ENCODE results near the gene COL24A1. TPM values are rescaled to one million over a fixed set of nuclear protein-coding genes. Genes with fewer than 3 reads are reported as not detected.
A peak's percentile ranks its signal among the peaks of the same experiment; 100 is the strongest.

COL24A1 gene
- 0.15 and 0.35 TPM in 2 replicates for total RNA-seq (2021)
- long read RNA-seq, partial matches to known transcripts = 0 of 1 reads
- long read RNA-seq, other reads (novel, unspliced or antisense) = 1 of 1 reads

- Histone ChIP-seq H3K4me2 (ENCODE audit: insufficient read depth, insufficient read length, low read length) (peak within 1 kb of the TSS; percentile 99), H2AK5ac (ENCODE audit: insufficient read length, low read length) (no peak within 1 kb of the TSS), H3K23me2 (ENCODE audit: insufficient read length, low read depth, low read length, poor library complexity, severe bottlenecking) (peaks cover 16% of the 10 kb centered on the region), H2BK5ac (ENCODE audit: insufficient read length, low read length) (no peak within 1 kb of the TSS), H2BK12ac (ENCODE audit: insufficient read length, low read depth, low read length) (no peak within 1 kb of the TSS), H3K27me3 (ENCODE audit: insufficient read depth, low read length) (peaks cover 24% of the 10 kb centered on the region), H2AFZ (ENCODE audit: low read length) (peak within 1 kb of the TSS; percentile 70), H3K23ac (ENCODE audit: insufficient read length, low read depth, low read length) (no peak within 1 kb of the TSS), H4K8ac (replicated peaks; ENCODE audit: insufficient read length, low read depth, low read length) (no peak within 1 kb of the TSS), H3K4me1 (ENCODE audit: insufficient read depth, low read length) (peaks cover 2% of the 10 kb centered on the region; the same call in 1 of the 2 replicates), H3K9me3 (ENCODE audit: control insufficient read depth, low read depth, low read length) (no peaks in the 10 kb centered on the region), H4K20me1 (ENCODE audit: control insufficient read depth, insufficient read depth, insufficient read length) (no peaks in the 10 kb centered on the region), H3K4ac (ENCODE audit: low read depth, low read length) (no peak within 1 kb of the TSS), H3T11ph (ENCODE audit: low read length) (no peak within 1 kb of the TSS), H3K79me2 (ENCODE audit: insufficient read depth, low read length) (no peaks in the 10 kb centered on the region), H3K18ac (ENCODE audit: insufficient read length, low read depth, low read length) (no peak within 1 kb of the TSS), H2BK20ac (ENCODE audit: low read depth, low read length, poor library complexity, severe bottlenecking) (no peak within 1 kb of the TSS), H4K91ac (ENCODE audit: insufficient read length, low read depth, low read length) (no peak within 1 kb of the TSS), H3K9ac (ENCODE audit: extremely low read depth, insufficient read length, low read length) (no peak within 1 kb of the TSS), H2BK120ac (ENCODE audit: low read depth, low read length, poor library complexity, severe bottlenecking) (no peak within 1 kb of the TSS), H3K56ac (ENCODE audit: insufficient read length, low read depth, low read length) (no peak within 1 kb of the TSS), H3K14ac (ENCODE audit: insufficient read depth, low read length) (no peak within 1 kb of the TSS), H2BK15ac (ENCODE audit: low read depth, low read length) (no peak within 1 kb of the TSS), H3K79me1 (ENCODE audit: insufficient read depth, low read depth, low read length, poor library complexity, severe bottlenecking) (no peaks in the 10 kb centered on the region), H4K5ac (ENCODE audit: insufficient read length, low read depth, low read length) (no peak within 1 kb of the TSS), H3K27ac (ENCODE audit: insufficient read length, low read depth, low read length) (no peak within 1 kb of the TSS)
- H3K36me3 Mint-ChIP-seq (ENCODE audit: insufficient read depth in 1 of 3, low read depth in 3 of 3) = no peaks in the 10 kb centered on the region
- peak; percentile 89 for DNase-seq
- H3K4me1 Mint-ChIP-seq = peaks cover 14 to 22% of the 10 kb centered on the region in 2 experiments; a peak in 3 of 4 replicates
- H3K27ac Mint-ChIP-seq = no peak within 1 kb of the TSS; a peak in 1 of 7 replicates
- peaks cover 0 to 4% of the 10 kb centered on the region in 2 experiments; a peak in 1 of 5 replicates for H3K9me3 Mint-ChIP-seq
- no peak for TF ChIP-seq CTCF (conservative IDR thresholded peaks at IDR 0.05)
- H3K27me3 Mint-ChIP-seq (ENCODE audit: low read depth) = peaks cover 84% of the 10 kb centered on the region
- WGBS (ENCODE audit: extremely low coverage, insufficient read length, low lambda C conversion rate) = no CpG with 5 or more reads among the region's 52 CpGs
- peak within 1 kb of the TSS; percentile 67 to 76 for H3K4me3 Mint-ChIP-seq
Measured at GRCh38 chr1:86156566-86157455, at the start of gene COL24A1. Gene COL24A1, minus strand, starts transcription at chr1:86156772. Its CDS starts 376 bp downstream, at chr1:86156396.
